PC-3 (cell line): ENCODE results near the gene IKZF1.

ENCODE experiments used
- EZH2 ChIP-seq: fragments of 300-600 bp; sonication (generic); IDR thresholded peaks from one replicate; pipeline ENCODE4 v1.6.1; 2017; ENCODE audit warnings: antibody characterized with exemption, mild to moderate bottlenecking, low read length; ENCODE audit not compliant: unreplicated experiment
- TF ChIP-seq, protein P1 (sequence below): fragments of 300-600 bp; sonication (generic); conservative IDR thresholded peaks from 2 replicates; pipeline ENCODE4 v1.5.1; 2017; ENCODE audit warnings: antibody characterized with exemption, low read depth, mild to moderate bottlenecking, low read length

DNA sequence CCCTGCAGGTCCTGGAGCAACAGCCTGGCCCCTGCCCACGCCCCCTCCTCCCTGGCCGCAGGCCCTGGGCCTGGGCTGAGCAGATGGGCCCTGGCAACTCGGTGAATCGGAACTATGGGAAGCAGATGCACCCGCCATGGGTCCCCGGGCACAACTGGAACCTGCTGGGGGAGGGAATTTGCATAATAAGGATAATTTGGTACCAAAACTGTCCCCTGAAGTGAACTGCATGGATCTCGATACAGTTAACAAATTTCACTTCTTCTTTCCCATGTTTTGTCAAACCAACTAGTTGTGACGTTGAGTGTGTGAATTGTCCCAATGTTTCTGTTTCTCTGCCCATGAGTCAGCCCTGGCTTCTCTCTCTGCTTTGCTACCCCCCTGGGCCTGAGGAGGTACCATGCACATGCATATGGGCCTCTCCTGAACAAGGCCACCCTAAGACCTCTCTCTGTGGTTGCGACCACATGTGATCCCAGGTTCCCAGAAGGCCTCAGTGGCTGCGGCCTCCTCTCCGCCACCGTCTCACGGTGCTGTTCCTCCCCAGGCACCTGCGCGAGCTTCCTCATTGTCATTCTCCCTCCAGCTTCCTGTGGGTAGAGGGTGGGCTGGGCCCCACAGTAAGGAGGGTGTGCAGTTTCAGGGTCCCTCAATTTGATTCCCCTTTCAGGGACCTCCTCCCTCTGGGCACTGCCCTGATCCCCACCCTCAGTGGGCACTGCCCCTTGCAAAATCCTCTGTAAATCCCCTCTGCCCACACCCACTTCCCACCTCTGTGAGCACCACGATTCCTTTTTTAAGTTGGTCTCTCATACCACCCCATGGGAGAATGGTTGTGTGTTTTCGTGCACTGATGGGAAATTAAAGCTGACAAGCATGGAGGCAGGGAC lies 105.6 kb downstream of the IKZF1 start:
- TF ChIP-seq, protein P1, sequence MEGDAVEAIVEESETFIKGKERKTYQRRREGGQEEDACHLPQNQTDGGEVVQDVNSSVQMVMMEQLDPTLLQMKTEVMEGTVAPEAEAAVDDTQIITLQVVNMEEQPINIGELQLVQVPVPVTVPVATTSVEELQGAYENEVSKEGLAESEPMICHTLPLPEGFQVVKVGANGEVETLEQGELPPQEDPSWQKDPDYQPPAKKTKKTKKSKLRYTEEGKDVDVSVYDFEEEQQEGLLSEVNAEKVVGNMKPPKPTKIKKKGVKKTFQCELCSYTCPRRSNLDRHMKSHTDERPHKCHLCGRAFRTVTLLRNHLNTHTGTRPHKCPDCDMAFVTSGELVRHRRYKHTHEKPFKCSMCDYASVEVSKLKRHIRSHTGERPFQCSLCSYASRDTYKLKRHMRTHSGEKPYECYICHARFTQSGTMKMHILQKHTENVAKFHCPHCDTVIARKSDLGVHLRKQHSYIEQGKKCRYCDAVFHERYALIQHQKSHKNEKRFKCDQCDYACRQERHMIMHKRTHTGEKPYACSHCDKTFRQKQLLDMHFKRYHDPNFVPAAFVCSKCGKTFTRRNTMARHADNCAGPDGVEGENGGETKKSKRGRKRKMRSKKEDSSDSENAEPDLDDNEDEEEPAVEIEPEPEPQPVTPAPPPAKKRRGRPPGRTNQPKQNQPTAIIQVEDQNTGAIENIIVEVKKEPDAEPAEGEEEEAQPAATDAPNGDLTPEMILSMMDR = no peak
- TF ChIP-seq EZH2 = no peak
